Bone marrow (tissue), 2 donors: ENCODE measurements around the gene OR2V2.
"Not testable (repeated sequence)": the region's sequence is repeated elsewhere in the genome, so short reads cannot be mapped to it uniquely, and the experiment has no call there.

ENCODE experiments used
- DNase-seq, 2 donors: peaks; one replicate each; lab custom pipeline; 2025; lab: John Stamatoyannopoulos, UW

Gene OR2V2

DNA sequence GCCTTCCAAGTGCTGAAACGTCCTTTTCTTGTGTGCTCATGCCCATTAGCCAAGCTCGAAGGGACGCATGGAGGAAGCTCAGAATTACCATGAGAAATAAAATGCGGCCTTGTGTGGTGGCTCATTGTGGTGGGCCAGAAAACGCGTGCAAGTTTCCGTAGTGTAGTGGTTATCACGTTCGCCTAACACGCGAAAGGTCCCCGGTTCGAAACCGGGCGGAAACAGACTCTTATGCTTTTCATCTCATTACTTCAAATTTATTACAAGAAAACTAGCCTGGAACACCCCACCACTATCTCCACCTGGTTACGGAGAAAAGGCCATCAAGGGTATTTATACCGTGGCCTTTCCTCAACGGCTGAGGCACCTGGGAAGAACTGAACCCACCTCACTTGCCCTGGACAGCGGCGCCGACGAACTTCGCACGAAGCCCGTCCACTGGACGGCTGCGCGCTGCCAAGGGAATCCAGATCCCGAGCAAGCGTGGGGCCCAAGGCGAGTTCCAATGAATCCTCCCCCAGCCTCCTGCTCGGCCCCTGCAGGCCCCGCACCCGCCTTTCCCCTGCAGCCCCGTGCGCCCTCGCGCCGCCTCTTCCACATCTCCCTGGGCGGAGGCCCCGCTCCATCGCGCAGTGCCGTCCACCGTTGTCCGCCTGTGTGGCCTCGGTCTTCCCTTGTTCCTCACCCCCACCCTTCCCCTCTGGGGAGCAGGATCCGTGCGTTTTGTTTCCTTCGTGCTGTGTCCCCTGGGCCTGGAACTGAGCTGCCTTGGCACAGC lies 22.3 kb downstream of the OR2V2 start:
- peak in 1 of 2 donors; percentile 56 for DNase-seq

GRCh38 chr5:181170237-181170825 lies 22.9 kb downstream of the OR2V2 start:
- no peak for DNase-seq

GRCh38 chr5:181170996-181171395 lies 23.6 kb downstream of the OR2V2 start:
- no peak for DNase-seq

- DNase-seq, result no peak
Measured at GRCh38 chr5:181171782-181172181, 24.4 kb downstream of the OR2V2 start.

- no peak for DNase-seq
Measured at GRCh38 chr5:181173027-181173419, 25.6 kb downstream of the OR2V2 start.

DNA sequence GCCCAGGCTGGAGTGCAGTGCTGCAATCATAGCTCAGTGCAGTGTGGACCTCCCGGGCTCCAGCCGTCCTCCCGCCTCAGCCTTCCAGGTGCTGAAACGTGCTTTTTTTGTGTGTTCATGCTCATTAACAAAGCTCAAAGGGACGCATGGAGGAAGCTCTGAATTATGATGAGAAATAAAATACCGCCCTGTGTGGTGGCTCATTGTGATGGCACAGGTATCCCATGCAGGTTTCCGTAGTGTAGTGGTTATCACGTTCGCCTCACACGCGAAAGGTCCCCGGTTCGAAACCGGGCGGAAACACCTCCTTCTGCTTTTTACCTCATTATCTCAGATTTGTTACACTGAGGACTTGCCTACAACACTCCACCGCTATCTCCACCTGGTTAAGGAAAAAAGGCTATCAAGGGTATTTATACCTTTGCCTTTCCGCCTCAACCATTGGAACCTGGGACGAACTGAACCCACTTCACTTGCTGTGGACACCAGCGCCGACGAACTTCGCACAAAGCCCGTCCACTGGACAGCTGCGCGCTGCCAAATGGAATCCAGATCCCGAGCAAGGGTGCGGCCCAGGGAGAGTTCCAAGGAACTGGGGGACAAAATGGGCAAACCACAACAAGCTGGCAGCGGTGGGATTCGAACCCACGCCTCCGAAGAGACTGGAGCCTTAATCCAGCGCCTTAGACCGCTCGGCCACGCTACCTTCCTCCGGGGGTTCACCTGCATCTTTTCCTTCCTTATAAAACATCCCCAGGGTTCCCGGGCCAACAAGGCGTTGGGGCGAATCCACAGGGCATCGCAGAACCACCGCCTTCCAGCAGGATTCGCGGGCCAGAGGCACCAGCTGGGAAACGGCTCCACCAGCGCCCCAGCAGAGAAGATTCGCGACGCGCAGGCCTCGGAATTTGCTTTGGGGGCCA lies 26.3 kb downstream of the OR2V2 start:
- DNase-seq, result no peak

DNA sequence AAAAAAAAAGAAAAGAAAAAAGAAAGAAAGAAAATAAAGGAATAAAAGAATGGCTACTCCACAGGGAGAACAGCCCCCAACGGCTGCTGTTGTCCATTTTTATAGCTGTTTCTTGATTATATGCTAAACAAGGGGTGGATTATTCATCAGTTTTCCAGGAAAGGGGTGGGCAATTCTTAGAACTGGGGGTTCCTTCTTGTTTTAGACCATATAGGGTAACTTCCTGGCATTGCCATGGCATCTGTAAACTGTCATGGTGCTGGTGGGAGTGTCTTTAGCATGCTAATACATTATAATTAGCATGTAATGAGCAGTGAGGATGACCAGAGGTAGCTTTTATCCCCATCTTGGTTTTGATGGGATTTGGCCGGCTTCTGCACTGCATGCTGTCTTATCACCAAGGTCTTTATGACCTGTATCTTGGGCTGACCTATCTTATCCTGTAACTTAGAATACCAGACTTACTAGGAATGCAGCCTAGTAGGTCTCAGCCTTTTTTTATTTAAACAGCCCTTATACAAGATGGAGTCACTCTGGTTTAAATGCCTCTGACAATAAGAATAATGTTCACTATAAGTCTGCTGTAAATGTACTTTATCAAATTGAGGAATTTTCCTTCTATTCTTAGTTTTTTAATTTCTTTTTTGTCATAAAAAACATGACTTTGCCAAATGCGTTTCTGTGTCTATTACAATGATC lies 29.0 kb downstream of the OR2V2 start:
- DNase-seq, result no peak

DNA sequence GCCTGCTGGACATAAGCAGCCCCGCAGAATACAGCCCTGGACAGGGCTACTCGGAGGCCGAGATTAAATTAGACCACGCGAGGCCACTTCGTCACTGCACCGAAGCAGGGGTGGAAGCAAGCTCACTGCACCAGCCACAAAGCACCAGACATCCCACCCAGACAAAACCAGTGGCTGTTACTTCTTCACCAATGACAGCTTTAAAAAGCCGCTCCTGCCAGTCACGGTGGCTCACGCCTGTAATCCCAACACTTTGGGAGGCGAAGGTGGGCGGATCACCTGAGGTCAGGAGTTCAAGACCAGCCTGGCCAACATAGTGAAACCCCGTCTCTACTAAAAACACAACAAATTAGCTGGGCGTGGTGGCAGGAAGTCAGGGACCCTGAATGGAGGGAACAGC lies 30.2 kb downstream of the OR2V2 start:
- not testable (repeated sequence) for DNase-seq

GRCh38 chr5:181181650-181182565 lies 34.5 kb downstream of the OR2V2 start:
- DNase-seq, result no peak

DNA sequence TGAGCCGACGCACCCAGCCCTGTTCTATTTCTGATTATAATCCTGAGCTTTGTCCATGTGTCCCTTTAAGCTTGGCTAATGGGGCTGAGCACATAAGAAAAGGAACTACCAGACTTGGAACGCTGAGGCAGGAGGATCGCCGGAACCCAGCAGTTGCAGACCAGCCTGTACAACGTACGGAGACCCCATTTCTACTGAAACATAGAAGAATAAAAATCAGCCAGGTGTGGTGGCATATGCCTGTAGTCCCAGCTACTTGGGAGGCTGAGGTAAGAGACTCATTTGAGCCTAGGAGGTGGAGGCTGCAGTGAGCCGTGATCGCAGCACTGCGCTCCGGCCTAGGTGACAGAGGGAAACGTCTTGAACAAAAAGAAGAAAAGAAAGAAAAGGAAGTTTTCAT lies 35.3 kb downstream of the OR2V2 start:
- DNase-seq, result no peak

DNA sequence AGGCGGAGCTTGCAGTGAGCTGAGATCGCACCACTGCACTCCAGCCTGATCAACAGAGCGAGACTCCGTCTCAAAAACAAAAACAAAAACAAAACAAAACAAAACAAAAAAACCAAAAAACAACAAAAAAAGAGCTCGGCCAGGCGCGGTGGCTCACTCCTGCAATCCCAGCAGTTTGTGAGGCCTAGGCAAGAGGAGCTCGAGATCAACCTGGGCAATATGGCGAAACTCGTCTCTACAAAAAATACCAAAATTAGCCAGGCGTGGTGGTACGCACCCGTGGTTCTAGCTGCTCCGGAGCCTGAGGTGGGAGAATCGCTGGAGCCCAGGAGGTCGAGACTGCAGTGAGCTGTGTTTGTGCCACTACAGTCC lies 37.4 kb downstream of the OR2V2 start:
- DNase-seq, result no peak

- DNase-seq, result no peak
Measured at GRCh38 chr5:181185560-181185959, 38.2 kb downstream of the OR2V2 start.

DNA sequence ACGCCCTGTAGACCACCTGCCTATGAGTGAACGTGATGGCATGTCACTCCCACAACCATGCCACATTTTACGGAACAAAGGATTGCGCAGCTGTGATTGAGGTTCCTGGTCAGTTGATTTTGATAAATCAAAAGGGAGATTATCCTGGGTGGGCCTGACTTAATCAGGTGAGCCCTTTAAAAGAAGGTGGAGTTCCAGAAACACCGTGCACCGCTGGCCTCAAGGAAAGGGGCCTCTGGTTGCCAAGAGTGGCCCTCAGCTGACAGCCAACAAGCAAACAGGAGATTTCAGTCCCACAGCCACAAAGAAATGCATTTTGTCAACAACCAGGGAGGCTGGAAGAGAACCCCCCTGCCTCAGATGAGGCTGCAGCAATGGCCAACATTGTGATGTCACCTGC lies 38.6 kb downstream of the OR2V2 start:
- no peak for DNase-seq

GRCh38 chr5:181186986-181187499 lies 39.7 kb downstream of the OR2V2 start:
- DNase-seq, result no peak

DNA sequence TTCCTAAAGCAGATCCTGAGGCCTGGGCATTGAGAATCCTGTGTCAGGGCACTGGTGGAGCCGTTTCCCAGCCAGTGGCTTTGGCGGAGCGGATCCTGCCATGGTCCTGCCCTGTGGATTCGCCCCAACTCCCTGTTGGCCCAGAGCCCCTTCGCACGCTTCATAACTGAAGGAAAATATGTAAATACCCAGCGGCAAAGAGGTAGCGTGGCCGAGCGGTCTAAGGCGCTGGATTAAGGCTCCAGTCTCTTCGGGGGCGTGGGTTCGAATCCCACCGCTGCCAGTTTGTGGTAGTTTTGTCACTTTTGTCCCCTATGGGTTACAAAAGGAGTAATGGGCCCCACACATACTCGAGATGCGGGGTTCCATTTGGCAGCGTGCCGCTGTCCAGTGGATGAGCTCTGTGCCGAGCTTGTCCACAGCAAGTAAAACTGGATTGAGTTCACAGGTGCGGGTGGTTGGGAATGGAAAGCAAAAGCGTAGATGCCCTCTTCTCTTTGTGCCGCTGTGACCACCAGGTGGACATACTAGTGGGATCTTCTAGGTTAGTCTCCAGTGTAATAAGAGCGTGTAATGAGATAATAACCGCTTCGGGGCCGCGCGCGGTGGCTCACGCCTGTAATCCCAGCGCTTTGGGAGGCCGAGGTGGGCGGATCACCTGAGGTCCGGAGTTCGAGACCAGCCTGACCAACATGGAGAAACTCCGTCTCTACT lies 40.3 kb downstream of the OR2V2 start:
- DNase-seq, result no peak

DNA sequence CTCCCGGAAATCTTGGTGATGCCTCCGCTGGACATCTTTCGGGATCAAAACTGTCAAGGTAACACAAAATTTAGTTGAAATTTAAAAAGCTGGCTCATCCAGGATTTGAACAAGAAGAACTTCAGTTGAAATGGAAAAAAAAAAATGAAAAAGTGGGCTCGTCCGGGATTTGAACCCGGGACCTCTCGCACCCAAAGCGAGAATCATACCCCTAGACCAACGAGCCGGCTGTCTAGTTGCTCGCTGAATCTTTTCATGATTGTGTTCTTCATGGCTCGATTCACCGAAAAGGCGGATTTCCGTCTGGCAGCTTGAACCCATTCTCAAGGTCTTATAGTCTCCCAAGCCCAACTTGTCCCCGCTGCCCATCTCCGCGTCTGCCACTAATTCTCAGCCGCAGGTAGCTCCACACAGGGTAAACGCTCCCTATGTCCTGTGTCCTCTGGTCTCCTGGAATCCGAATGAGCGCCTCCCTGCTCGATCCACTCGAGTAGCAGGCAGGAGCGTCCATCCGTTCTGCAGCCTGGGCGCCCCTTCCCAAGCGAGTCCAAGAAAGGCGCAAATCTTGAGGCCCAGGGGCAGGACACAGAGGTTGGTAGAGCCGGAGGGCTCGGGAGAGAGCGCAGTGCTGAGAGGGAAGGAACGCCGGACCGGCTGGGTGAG lies 41.4 kb downstream of the OR2V2 start:
- no peak for DNase-seq

- DNase-seq, result no peak
Measured at GRCh38 chr5:181189363-181189961, 42.1 kb downstream of the OR2V2 start.

DNA sequence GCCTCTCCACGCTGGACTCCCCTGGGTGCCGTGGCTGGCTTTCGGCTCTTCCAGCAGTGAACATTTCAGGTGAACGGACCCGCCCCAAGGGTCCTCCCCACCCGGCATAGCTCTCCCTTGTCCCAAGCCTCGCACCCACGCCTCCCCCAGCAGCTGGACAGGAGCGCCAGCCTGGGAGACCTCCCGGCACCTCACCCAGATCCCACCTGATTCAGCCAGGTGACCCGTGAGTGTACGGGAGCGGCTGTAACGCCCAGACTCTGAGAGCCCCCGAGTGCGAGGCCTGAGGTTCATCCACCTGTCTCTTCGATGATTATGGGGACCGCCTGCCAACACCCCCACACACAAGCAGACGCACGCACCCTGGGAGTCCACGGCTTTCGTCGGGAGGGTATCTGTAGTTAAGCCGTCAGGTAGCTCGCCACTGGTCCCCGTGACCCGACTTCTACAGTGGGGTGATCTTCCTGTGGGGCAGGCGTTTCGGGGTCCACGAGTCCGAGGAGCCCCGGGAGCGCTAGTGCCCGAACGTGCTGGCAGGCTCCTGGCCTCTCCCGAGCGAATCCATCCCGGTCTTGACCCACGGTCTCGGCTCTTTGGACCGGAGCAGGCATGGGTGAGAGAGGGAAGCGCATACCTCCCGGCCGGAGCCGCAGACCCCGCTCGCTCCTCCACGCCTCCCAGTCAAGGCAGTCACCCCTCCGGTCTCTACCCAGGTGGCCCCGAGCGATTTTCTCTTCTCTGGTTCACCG lies 42.8 kb downstream of the OR2V2 start:
- no peak for DNase-seq
